Measurements from ENCODE around the gene DHRSX.

DNA sequence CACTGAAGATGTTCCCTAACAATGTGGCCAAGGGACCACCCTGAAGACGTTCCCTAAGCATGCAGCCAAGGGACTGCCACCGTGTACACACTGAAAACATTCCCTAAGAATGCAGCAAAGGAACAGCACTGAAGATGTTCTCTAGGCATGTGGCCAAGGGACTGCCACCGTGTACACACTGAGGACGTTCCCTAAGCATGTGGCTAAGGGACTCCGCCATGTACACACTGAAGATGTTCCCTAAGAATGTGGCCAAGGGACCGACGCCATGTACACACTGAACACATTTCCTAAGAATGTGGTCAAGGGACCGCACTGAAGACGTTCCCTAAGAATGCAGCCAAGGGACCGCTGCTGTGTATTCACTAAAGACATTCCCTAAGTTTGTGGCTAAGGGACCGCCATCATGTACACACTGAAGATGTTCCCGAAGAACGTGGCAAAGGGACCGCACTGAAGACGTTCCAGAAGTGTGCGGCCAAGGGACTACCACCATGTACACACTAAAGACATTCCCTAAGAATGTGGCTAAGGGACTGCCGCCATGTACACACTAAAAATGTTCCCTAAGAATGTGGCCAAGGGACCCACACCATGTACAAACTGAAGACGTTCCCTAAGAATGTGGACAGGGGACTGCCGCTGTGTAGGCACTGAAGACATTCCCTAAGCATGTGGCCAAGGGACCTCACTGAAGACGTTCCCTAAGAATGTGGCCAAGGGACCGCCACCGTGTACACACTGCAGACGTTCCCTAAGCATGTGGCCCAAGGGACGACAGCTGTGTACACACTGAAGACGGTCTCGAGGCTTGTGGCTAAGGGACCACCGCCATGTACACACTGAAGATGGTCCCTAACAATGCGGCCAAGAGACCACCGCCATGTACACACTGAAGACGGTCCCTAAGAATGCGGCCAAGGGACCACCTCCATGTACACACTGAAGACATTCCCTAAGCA is 54.8 kb downstream of the DHRSX start:
- TF ChIP-seq GATA2 (IDR thresholded peaks at IDR 0.05; ENCODE audit: low read depth, low read length) (no peak), GATA3 (IDR thresholded peaks at IDR 0.05; ENCODE audit: low read depth, low read length) (no peak)

All from SH-SY5Y (cell line).